HepG2 (cell line): Measurements from ENCODE around the gene FSIP1. TPM values are rescaled to one million over a fixed set of nuclear protein-coding genes. Genes with fewer than 3 reads are reported as not detected.

ENCODE experiments used
- BRCA1 ChIP-seq: sonication (generic); formaldehyde crosslinking; IDR thresholded peaks from 2 replicates; pipeline ENCODE4 v1.4.0; 2020; ENCODE audit warnings: missing genetic modification reagents
- CTCF ChIP-seq: sonication (generic); formaldehyde crosslinking; IDR thresholded peaks from 2 replicates; pipeline ENCODE4 v1.5.0; 2020; ENCODE audit warnings: mild to moderate bottlenecking, missing genetic modification reagents, moderate library complexity
- DMTF1 ChIP-seq: sonication (generic); formaldehyde crosslinking; IDR thresholded peaks from 2 replicates; pipeline ENCODE4 v1.4.0; 2020; ENCODE audit warnings: mild to moderate bottlenecking, missing genetic modification reagents
- ETV6 ChIP-seq: sonication (generic); formaldehyde crosslinking; conservative IDR thresholded peaks from 2 replicates; pipeline ENCODE4 v1.4.0; 2020; ENCODE audit warnings: missing genetic modification reagents
- FOSL2 ChIP-seq: sonication (generic); formaldehyde crosslinking; IDR thresholded peaks from 2 replicates; pipeline ENCODE4 v1.4.0; 2020; ENCODE audit warnings: missing genetic modification reagents
- IKZF4 ChIP-seq: sonication (generic); formaldehyde crosslinking; IDR thresholded peaks from 2 replicates; pipeline ENCODE4 v1.5.1; 2020; ENCODE audit warnings: borderline replicate concordance, mild to moderate bottlenecking, low read depth, missing genetic modification reagents; ENCODE audit errors: not compliant biosample characterization
- IRX3 ChIP-seq: sonication (generic); formaldehyde crosslinking; IDR thresholded peaks from 2 replicates; pipeline ENCODE4 v1.8.1; 2023; ENCODE audit warnings: mild to moderate bottlenecking, low read depth, missing genetic modification reagents, borderline replicate concordance
- MAF1 ChIP-seq: sonication (generic); formaldehyde crosslinking; IDR thresholded peaks from 2 replicates; pipeline ENCODE4 v1.5.0; 2020; ENCODE audit warnings: missing genetic modification reagents, borderline replicate concordance
- MAFF ChIP-seq: IDR thresholded peaks from 2 replicates; pipeline ENCODE4 v1.6.1; 2011; ENCODE audit warnings: low read depth, low read length, improper control_type of control experiment
- NONO ChIP-seq, 2 experiments: fragments of 450-650 bp in 1 of 2; sonication (generic) in 1 of 2; formaldehyde crosslinking in 1 of 2; IDR thresholded peaks in 1 of 2; conservative IDR thresholded peaks in 1 of 2; 2 replicates each; pipeline versions ENCODE4 v1.6.1 to v1.8.0; 2017 to 2022; ENCODE audit warnings: mild to moderate bottlenecking in 1 of 2, missing genetic modification reagents in 1 of 2, moderate library complexity in 1 of 2
- RBM39 ChIP-seq: fragments of 200-400 bp; formaldehyde crosslinking; IDR thresholded peaks from one replicate; pipeline ENCODE4 v1.6.1; 2018; ENCODE audit warnings: antibody characterized with exemption, mild to moderate bottlenecking, low read depth, low read length; ENCODE audit not compliant: poor library complexity, severe bottlenecking
- TOPORS ChIP-seq: sonication (generic); formaldehyde crosslinking; IDR thresholded peaks from 2 replicates; pipeline ENCODE4 v1.8.0; 2023; ENCODE audit warnings: mild to moderate bottlenecking, missing genetic modification reagents
- ZBTB14 ChIP-seq: sonication (generic); formaldehyde crosslinking; IDR thresholded peaks from 2 replicates; pipeline ENCODE4 v1.4.0; 2020; ENCODE audit warnings: missing genetic modification reagents
- ZNF280B ChIP-seq: sonication (generic); formaldehyde crosslinking; IDR thresholded peaks from 2 replicates; pipeline ENCODE4 v1.5.0; 2020; ENCODE audit warnings: missing genetic modification reagents, mild to moderate bottlenecking, borderline replicate concordance
- ZNF350 ChIP-seq: sonication (generic); formaldehyde crosslinking; IDR thresholded peaks from 2 replicates; pipeline ENCODE4 v1.4.0; 2020; ENCODE audit warnings: mild to moderate bottlenecking, low read depth, missing genetic modification reagents, borderline replicate concordance
- ZNF547 ChIP-seq: sonication (generic); formaldehyde crosslinking; IDR thresholded peaks from 2 replicates; pipeline ENCODE4 v1.5.1; 2020; ENCODE audit warnings: mild to moderate bottlenecking, missing genetic modification reagents
- ZNF550 ChIP-seq: sonication (generic); formaldehyde crosslinking; IDR thresholded peaks from 2 replicates; pipeline ENCODE4 v1.4.0; 2020; ENCODE audit warnings: mild to moderate bottlenecking, missing genetic modification reagents, borderline replicate concordance
- ZNF580 ChIP-seq: IDR thresholded peaks from 2 replicates; pipeline ENCODE4 v1.6.1; 2016; ENCODE audit warnings: low read depth, borderline replicate concordance
- ZNF619 ChIP-seq: sonication (generic); formaldehyde crosslinking; IDR thresholded peaks from 2 replicates; pipeline ENCODE4 v1.4.0; 2020; ENCODE audit warnings: mild to moderate bottlenecking, missing genetic modification reagents
- ZNF784 ChIP-seq: sonication (generic); formaldehyde crosslinking; IDR thresholded peaks from 2 replicates; pipeline ENCODE4 v1.5.1; 2020; ENCODE audit warnings: missing genetic modification reagents, mild to moderate bottlenecking, borderline replicate concordance
- polyA plus RNA-seq, 8 experiments: library from polyadenylated mRNA; depleted of rRNA in 3 of 8; stranded (reverse) in 7 of 8; unstranded in 1 of 8; fragments of >200 nt; fragmentation: Illumina TruSeq in 4 of 8; extraction: Trizol in 4 of 8; gene quantifications; 2 replicates each; pipeline versions ENCODE4 v1.2.1 to v1.2.3, GENCODE V29; 2011 to 2016; ENCODE audit warnings: low read depth in 4 of 8, missing spikeins in 1 of 8, mixed read lengths in 1 of 8; ENCODE audit not compliant: insufficient read depth in 1 of 8
- total RNA-seq, 5 experiments: library from RNA; depleted of rRNA; stranded (reverse); fragments of >200 nt; fragmentation: Illumina TruSeq; extraction: Trizol; gene quantifications; 2 replicates each; pipeline ENCODE4 v1.2.3, GENCODE V29; 2016; ENCODE audit warnings: low read depth in 1 of 5

The FSIP1 gene
- total and polyA plus RNA-seq, 2 of the 13 experiments (the other 11 are each of a cell fraction or from before 2014, with no cell fraction given) = 0.18 TPM; not detected in 1

GRCh38 chr15:39782441-39783138, at the start of gene FSIP1 (continued):
- no peak for TF ChIP-seq CTCF (CRISPR knock-in tag)
- TF ChIP-seq IRX3 (CRISPR knock-in tag) = no peak
- peak; percentile 75; the same call in 1 of the 2 replicates for TF ChIP-seq ZNF350 (CRISPR knock-in tag)
- TF ChIP-seq ZNF784 (CRISPR knock-in tag) = no peak
- no peak for TF ChIP-seq NONO (IDR thresholded peaks at IDR 0.05)
- TF ChIP-seq NONO (CRISPR knock-in tag; conservative IDR thresholded peaks at IDR 0.05) = peak; percentile 53
- no peak for TF ChIP-seq BRCA1 (CRISPR knock-in tag)
- no peak for TF ChIP-seq MAFF
- TF ChIP-seq FOSL2 (CRISPR knock-in tag) = peak; percentile 47
- peak; percentile 87; the same call in 1 of the 2 replicates for TF ChIP-seq ZNF619
- peak; percentile 69 for TF ChIP-seq RBM39
- TF ChIP-seq ZNF547 (CRISPR knock-in tag) = no peak
- TF ChIP-seq DMTF1 (CRISPR knock-in tag) = 0 out of 2 replicates have a peak, but pooled peaks have one; percentile 4
- TF ChIP-seq ZBTB14 = no peak
- TF ChIP-seq MAF1 (CRISPR knock-in tag) = no peak
- TF ChIP-seq IKZF4 (CRISPR knock-in tag) = no peak
- no peak for TF ChIP-seq ZNF550 (CRISPR knock-in tag)
- no peak for TF ChIP-seq ETV6 (CRISPR knock-in tag)
- TF ChIP-seq ZNF580 (CRISPR knock-in tag) = peak; percentile 60; the same call in 1 of the 2 replicates
- TF ChIP-seq TOPORS (CRISPR knock-in tag) = no peak
- TF ChIP-seq ZNF280B (CRISPR knock-in tag) = peak; percentile 68; the same call in 1 of the 2 replicates
